Stomach (tissue), 4 donors: Measurements from ENCODE around the gene NOXO1.

Experiments used
- EP300 ChIP-seq: sonication (generic); formaldehyde crosslinking; IDR thresholded peaks from one replicate; pipeline ENCODE4 v1.6.1; 2017; ENCODE audit warnings: antibody characterized with exemption
- POLR2A ChIP-seq, 4 donors: fragments of 450-650 bp; IDR thresholded peaks; one replicate each; pipeline ENCODE4 v1.6.1; 2016; ENCODE audit warnings: antibody characterized with exemption in 4 of 4, control low read depth in 2 of 4, mild to moderate bottlenecking in 1 of 4, moderate library complexity in 1 of 4
- TF ChIP-seq, protein P1 (sequence below), 7 experiments: fragments of 450-650 bp in 4 of 7; fragments of 200-600 bp in 3 of 7; sonication (generic) in 3 of 7; IDR thresholded peaks; one replicate each; pipeline ENCODE4 v1.5.1; 2016 to 2019; ENCODE audit warnings: antibody characterized with exemption in 7 of 7, control low read depth in 2 of 7, mild to moderate bottlenecking in 1 of 7

- TF ChIP-seq, protein P1, sequence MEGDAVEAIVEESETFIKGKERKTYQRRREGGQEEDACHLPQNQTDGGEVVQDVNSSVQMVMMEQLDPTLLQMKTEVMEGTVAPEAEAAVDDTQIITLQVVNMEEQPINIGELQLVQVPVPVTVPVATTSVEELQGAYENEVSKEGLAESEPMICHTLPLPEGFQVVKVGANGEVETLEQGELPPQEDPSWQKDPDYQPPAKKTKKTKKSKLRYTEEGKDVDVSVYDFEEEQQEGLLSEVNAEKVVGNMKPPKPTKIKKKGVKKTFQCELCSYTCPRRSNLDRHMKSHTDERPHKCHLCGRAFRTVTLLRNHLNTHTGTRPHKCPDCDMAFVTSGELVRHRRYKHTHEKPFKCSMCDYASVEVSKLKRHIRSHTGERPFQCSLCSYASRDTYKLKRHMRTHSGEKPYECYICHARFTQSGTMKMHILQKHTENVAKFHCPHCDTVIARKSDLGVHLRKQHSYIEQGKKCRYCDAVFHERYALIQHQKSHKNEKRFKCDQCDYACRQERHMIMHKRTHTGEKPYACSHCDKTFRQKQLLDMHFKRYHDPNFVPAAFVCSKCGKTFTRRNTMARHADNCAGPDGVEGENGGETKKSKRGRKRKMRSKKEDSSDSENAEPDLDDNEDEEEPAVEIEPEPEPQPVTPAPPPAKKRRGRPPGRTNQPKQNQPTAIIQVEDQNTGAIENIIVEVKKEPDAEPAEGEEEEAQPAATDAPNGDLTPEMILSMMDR (IDR thresholded peaks at IDR 0.05), result no peak
- TF ChIP-seq POLR2A (IDR thresholded peaks at IDR 0.05) (no peak), EP300 (no peak)
These were observed 22.5 kb downstream of the NOXO1 start for GRCh38 chr16:1958715-1959268.
